Panc1 (cell line): ENCODE measurements around the gene RALGPS2. TPM values are rescaled to one million over a fixed set of nuclear protein-coding genes. Genes with fewer than 3 reads are reported as not detected.

ENCODE experiments used
- ATAC-seq: fragments of 200-7000 bp; cut with Tn5 transposase; 2 replicates; pipeline ENCODE4 v1.9.1; 2020; ENCODE audit warnings: mild to moderate bottlenecking, moderate library complexity
- BruUV-seq: library from RNA; stranded (reverse); fragments of 400-500 nt; replicated peaks from 2 replicates; lab custom pipeline; 2021; lab: Mats Ljungman, UMichigan
- CTCF ChIA-PET: fragments of 300-600 bp; sonication (Branson Sonifier 250); formaldehyde crosslinking; loops from one replicate; lab custom pipeline; 2022; ENCODE audit warnings: antibody characterized with exemption; lab: Charles Lee
- POLR2A ChIA-PET: fragments of 300-600 bp; sonication (Branson Sonifier 250); formaldehyde crosslinking; loops from one replicate; lab custom pipeline; 2022; ENCODE audit warnings: antibody characterized with exemption; lab: Charles Lee
- DNase-seq: peaks from one replicate; pipeline ENCODE4 v3.0.0-alpha.2; 2010; ENCODE audit warnings: low read depth, low spot score
- H3K27ac ChIP-seq: 2 replicates; pipeline ENCODE4 v1.5.1; 2011; ENCODE audit warnings: mild to moderate bottlenecking, low read length, inconsistent platforms
- H3K27me3 ChIP-seq: fragments of 200-500 bp; sonication (Bioruptor generic); 2 replicates; pipeline ENCODE4 v1.6.0; 2014; ENCODE audit warnings: low read length, inconsistent platforms; ENCODE audit not compliant: control insufficient read depth, insufficient read depth
- H3K36me3 ChIP-seq: fragments of 200-500 bp; sonication (Bioruptor generic); 2 replicates; pipeline ENCODE4 v1.5.1; 2014; ENCODE audit warnings: inconsistent platforms, mild to moderate bottlenecking, low read length, moderate library complexity; ENCODE audit not compliant: control insufficient read depth, insufficient read depth
- H3K4me1 ChIP-seq: 2 replicates; pipeline ENCODE4 v1.5.1; 2011; ENCODE audit warnings: inconsistent platforms, mild to moderate bottlenecking, low read length, moderate library complexity; ENCODE audit not compliant: control insufficient read depth, insufficient read depth
- H3K4me3 ChIP-seq, 2 experiments: 2 replicates each; pipeline ENCODE4 v1.5.1; 2011 to 2012; ENCODE audit warnings: low read depth in 2 of 2, low read length in 2 of 2, mild to moderate bottlenecking in 2 of 2, inconsistent platforms in 1 of 2, moderate library complexity in 1 of 2
- H3K9me3 ChIP-seq: fragments of 200-500 bp; sonication (Bioruptor generic); 2 replicates; pipeline ENCODE4 v1.5.1; 2014; ENCODE audit warnings: low read depth, mild to moderate bottlenecking, inconsistent platforms, low read length, moderate library complexity; ENCODE audit not compliant: control insufficient read depth, insufficient read depth
- POLR2AphosphoS5 ChIP-seq: IDR thresholded peaks from 2 replicates; pipeline ENCODE4 v1.6.1; 2012; ENCODE audit warnings: mild to moderate bottlenecking, low read depth, low read length, moderate library complexity
- REST ChIP-seq, 2 experiments: IDR thresholded peaks; 2 replicates each; pipeline ENCODE4 v1.6.1; 2011 to 2012; ENCODE audit warnings: low read depth in 2 of 2, control low read depth in 1 of 2, low read length in 1 of 2, mild to moderate bottlenecking in 1 of 2, moderate library complexity in 1 of 2; ENCODE audit not compliant: insufficient read depth in 1 of 2
- SIN3A ChIP-seq: IDR thresholded peaks from 2 replicates; pipeline ENCODE4 v1.6.1; 2012; ENCODE audit warnings: low read depth, mild to moderate bottlenecking, low read length, moderate library complexity, borderline replicate concordance; ENCODE audit not compliant: insufficient read depth
- TCF7L2 ChIP-seq: IDR thresholded peaks from 2 replicates; pipeline ENCODE4 v1.6.1; 2011; ENCODE audit warnings: mild to moderate bottlenecking, low read depth, low read length, inconsistent platforms
- in situ Hi-C: cut with HindIII; loops from 2 replicates; pipeline ENCODE4 v1.10.0; 2016; ENCODE audit warnings: low sequenced_read_pairs, low pct_unique_long_range_greater_than_20kb
- intact Hi-C: fragments of 100-400 bp; cut with micrococcal nuclease; formaldehyde crosslinking; loops from one replicate; pipeline ENCODE4 v1.10.0; 2022; ENCODE audit not compliant: unreplicated experiment
- total RNA-seq: library from RNA; stranded (reverse); gene quantifications from one replicate; pipeline ENCODE4 v1.2.1, GENCODE V29; 2021; ENCODE audit not compliant: unreplicated experiment
- TF ChIP-seq, protein P1 (sequence below): fragments of 450-650 bp; IDR thresholded peaks from 2 replicates; pipeline ENCODE4 v1.5.1; 2017; ENCODE audit warnings: mild to moderate bottlenecking

The RALGPS2 gene
- total RNA-seq, 1 experiment from 2014 or later: 5.4 TPM

- no peak for TF ChIP-seq POLR2AphosphoS5
- TF ChIP-seq, protein P1, sequence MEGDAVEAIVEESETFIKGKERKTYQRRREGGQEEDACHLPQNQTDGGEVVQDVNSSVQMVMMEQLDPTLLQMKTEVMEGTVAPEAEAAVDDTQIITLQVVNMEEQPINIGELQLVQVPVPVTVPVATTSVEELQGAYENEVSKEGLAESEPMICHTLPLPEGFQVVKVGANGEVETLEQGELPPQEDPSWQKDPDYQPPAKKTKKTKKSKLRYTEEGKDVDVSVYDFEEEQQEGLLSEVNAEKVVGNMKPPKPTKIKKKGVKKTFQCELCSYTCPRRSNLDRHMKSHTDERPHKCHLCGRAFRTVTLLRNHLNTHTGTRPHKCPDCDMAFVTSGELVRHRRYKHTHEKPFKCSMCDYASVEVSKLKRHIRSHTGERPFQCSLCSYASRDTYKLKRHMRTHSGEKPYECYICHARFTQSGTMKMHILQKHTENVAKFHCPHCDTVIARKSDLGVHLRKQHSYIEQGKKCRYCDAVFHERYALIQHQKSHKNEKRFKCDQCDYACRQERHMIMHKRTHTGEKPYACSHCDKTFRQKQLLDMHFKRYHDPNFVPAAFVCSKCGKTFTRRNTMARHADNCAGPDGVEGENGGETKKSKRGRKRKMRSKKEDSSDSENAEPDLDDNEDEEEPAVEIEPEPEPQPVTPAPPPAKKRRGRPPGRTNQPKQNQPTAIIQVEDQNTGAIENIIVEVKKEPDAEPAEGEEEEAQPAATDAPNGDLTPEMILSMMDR: no peak
- TF ChIP-seq SIN3A: no peak
- TF ChIP-seq TCF7L2: no peak
- TF ChIP-seq REST (IDR thresholded peaks at IDR 0.05; ENCODE audit: insufficient read depth in 1 of 2, low read depth in 2 of 2, low read length in 1 of 2): no peak
- H3K9me3 ChIP-seq: no peaks in the 10 kb centered on the region
- no peak for ATAC-seq
- no peak for DNase-seq
- CTCF ChIA-PET: no interaction called here
- in situ Hi-C loops (no loop called here), intact Hi-C loops (loop anchor here (5.0 kb wide), 1 partner anchor 354 kb away; no protein-coding TSS in a partner anchor)
- BruUV-seq: no TSS peak
- H3K4me1 ChIP-seq: no peaks in the 10 kb centered on the region
- no peaks in the 10 kb centered on the region for H3K36me3 ChIP-seq
- H3K4me3 ChIP-seq: no peak overlapping the region
- POLR2A ChIA-PET: no interaction called here
- H3K27me3 ChIP-seq: no peaks in the 10 kb centered on the region
- no peak overlapping the region for H3K27ac ChIP-seq
Measured at GRCh38 chr1:178886551-178886950, 161.5 kb downstream of the RALGPS2 start.

DNA sequence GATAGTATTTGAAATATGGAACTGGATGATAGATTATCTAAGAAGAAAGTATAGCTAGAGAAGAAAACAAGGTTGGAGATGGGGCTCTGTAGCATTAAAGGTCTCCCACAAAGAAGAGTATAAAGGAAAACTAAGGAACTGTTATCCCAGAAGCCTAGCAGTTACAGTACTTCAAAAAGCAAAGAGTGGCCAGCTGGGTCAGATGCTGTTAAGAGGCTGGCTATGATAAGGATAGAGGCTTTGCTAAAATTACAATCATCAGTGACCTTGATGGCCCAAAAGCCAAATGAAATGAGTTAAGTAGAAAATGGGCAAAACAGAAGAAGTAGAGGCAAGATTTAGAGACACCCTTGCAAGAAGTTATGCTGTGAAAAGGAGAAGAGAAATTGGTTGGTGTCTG lies 170.9 kb downstream of the RALGPS2 start:
- POLR2A ChIA-PET: no interaction called here
- DNase-seq (no peak), ATAC-seq (no peak)
- TF ChIP-seq REST (IDR thresholded peaks at IDR 0.05; ENCODE audit: insufficient read depth in 1 of 2, low read depth in 2 of 2, low read length in 1 of 2) (no peak), TCF7L2 (no peak), POLR2AphosphoS5 (no peak), SIN3A (no peak)
- TF ChIP-seq, protein P1: no peak
- CTCF ChIA-PET: no interaction called here
- BruUV-seq: no TSS peak
- intact Hi-C loops: no loop called here
- no peaks in the 10 kb centered on the region for H3K36me3 ChIP-seq
- in situ Hi-C loops: no loop called here
- no peaks in the 10 kb centered on the region for H3K9me3 ChIP-seq
- no peaks in the 10 kb centered on the region for H3K27me3 ChIP-seq
- H3K27ac ChIP-seq: no peak overlapping the region
- no peak overlapping the region for H3K4me3 ChIP-seq
- no peaks in the 10 kb centered on the region for H3K4me1 ChIP-seq
